GM10248 (cell line): Measurements from ENCODE around the gene TGFB1.
"Not testable (repeated sequence)": the region's sequence is repeated elsewhere in the genome, so short reads cannot be mapped to it uniquely, and the experiment has no call there.

Source experiments
- CTCF ChIA-PET: fragments of 300-600 bp; sonication (Branson Sonifier 250); formaldehyde crosslinking; extraction: SDS; loops from one replicate; lab custom pipeline; 2021; ENCODE audit warnings: antibody characterized with exemption; lab: Yijun Ruan, JAX
- POLR2A ChIA-PET: fragments of 350-650 bp; sonication (Branson Sonifier 250); formaldehyde crosslinking; extraction: SDS; loops from one replicate; lab custom pipeline; 2020; ENCODE audit warnings: antibody characterized with exemption; lab: Yijun Ruan, JAX
- DNase-seq: peaks from one replicate; pipeline ENCODE4 v3.0.0; 2012; ENCODE audit errors: extremely low spot score
- TF ChIP-seq, protein P1 (sequence below): IDR thresholded peaks from 2 replicates; pipeline ENCODE4 v1.5.1; 2012; ENCODE audit warnings: mild to moderate bottlenecking, low read depth; ENCODE audit errors: extremely low read depth, missing control alignments, control extremely low read depth

TGFB1 gene

DNA sequence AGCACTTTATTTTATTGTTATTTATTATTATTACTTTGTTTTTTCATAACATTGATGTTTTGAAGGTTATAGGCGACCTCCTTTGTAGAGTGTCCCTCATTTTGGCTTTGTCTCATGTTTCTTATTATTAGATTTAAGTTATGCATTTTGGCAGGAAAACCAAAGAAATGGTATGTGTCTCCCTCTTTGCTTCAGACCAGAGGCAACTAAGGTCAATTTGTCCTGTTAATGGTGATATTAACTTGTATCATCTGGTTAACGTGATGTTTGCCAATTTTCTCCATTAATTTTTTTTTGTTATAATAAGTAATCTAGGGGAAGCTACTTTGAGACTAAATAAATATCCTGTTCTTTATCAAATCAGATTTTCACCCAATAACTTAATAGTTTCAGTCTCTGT lies 18.8 kb upstream of the TGFB1 start:
- TF ChIP-seq, protein P1, sequence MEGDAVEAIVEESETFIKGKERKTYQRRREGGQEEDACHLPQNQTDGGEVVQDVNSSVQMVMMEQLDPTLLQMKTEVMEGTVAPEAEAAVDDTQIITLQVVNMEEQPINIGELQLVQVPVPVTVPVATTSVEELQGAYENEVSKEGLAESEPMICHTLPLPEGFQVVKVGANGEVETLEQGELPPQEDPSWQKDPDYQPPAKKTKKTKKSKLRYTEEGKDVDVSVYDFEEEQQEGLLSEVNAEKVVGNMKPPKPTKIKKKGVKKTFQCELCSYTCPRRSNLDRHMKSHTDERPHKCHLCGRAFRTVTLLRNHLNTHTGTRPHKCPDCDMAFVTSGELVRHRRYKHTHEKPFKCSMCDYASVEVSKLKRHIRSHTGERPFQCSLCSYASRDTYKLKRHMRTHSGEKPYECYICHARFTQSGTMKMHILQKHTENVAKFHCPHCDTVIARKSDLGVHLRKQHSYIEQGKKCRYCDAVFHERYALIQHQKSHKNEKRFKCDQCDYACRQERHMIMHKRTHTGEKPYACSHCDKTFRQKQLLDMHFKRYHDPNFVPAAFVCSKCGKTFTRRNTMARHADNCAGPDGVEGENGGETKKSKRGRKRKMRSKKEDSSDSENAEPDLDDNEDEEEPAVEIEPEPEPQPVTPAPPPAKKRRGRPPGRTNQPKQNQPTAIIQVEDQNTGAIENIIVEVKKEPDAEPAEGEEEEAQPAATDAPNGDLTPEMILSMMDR, result no peak
- DNase-seq, result no peak
- POLR2A ChIA-PET, result interaction anchor here (0.9 kb wide), 1 partner anchor 58 kb away, joined by 4 read pairs; no protein-coding TSS in a partner anchor
- CTCF ChIA-PET, result interaction anchor here (1.2 kb wide), 1 partner anchor 9 kb away, joined by 4 read pairs; the partner anchor contains the start of gene B9D2

DNA sequence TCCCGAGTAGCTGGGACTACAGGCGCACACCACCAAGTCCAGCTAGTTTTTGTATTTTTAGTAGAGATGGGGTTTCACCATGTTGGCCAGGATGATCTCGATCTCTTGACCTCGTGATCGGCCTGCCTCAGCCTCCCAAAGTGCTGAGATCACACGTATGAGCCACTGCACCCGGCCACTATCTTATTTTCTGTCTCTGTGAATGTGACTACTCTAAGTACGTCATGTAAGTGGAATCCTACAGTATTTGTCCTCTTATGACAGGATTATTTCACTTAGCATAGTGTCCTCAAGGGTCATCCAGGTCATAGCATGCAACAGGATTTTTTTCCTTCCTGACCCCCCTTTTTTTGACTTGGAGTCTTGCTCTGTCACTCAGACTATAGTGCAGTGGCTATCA lies 17.8 kb upstream of the TGFB1 start:
- POLR2A ChIA-PET, result no interaction called here
- CTCF ChIA-PET, result no interaction called here
- DNase-seq, result no peak
- TF ChIP-seq, protein P1, result no peak

DNA sequence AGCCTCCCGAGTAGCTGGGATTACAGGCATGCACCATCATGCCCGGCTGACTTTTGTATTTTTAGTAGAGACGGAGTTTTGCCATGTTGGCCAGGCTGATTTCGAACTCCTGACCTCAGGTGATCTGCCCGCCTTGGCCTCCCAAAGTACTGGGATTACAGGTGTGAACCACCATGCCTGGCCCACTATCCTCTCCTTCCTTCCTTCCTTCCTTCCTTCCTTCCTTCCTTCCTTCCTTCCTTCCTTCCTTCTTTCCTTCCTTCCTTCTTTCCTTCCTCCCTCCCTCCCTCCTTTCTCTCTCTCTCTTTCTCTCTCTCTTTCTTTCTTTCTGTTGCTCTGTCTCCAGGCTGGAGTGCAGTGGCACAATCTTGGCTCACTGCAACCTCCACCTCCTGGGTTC lies 17.4 kb upstream of the TGFB1 start:
- DNase-seq, POLR2A ChIA-PET: not testable (repeated sequence)
- CTCF ChIA-PET, result interaction anchor here (1.4 kb wide), 1 partner anchor 23 kb away, joined by 3 read pairs; no protein-coding TSS in a partner anchor

DNA sequence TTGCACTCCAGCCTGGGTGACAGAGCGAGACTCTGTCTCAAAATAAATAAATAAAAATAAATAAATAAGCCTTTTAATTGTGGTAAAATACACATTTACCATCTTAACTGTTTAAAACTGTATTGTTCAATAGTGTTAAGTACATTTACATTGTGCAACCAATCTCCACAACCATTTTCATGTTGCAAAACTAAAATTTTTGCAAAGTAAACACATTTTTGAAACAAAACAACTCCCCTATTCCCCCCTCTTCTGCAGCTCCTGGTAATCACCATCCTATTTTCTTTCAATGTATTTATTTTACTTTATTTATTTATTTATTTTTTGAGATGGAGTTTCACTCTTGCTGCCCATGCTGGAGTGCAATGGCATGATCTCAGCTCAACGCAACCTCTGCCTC lies 16.0 kb upstream of the TGFB1 start:
- DNase-seq, result no peak
- POLR2A ChIA-PET, result interaction anchor here (0.6 kb wide), 1 partner anchor 122 kb away, joined by 3 read pairs; no protein-coding TSS in a partner anchor
- TF ChIP-seq, protein P1, result no peak
- CTCF ChIA-PET, result interaction anchor here (1.4 to 3.5 kb wide), 3 partner anchors 9 to 24 kb away, joined by 3 to 18 read pairs (median 7); partner anchors contain the start of gene TGFB1

DNA sequence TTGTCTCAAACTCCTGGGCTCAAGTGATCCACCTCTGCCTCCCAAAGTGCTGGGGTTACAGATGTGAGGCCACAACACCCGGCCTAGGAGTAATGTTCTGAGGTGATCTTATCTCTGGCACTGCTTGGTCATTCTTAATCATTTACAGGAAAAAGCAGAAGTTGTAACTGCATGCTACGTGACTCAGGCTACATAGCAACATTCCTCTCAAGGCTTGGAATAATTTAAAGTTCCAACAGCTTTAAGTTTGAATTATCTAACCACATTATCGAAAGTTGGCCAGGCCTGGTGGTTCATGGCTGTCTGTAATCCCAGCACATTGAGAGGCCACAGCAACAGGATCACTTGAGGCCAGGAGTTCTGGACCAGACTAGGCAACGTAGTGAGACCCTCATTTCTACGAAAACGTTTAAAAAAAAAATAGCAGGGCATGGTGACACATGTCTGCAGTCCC lies 14.2 kb upstream of the TGFB1 start:
- ChIA-PET POLR2A (interaction anchor here (0.6 kb wide), 1 partner anchor 1924 kb away, joined by 3 read pairs; no protein-coding TSS in a partner anchor), CTCF (interaction anchor here (0.8 to 3.5 kb wide), 4 partner anchors 10 to 35 kb away, joined by 3 to 18 read pairs (median 5); partner anchors contain the start of gene TGFB1)
- no peak for DNase-seq
- TF ChIP-seq, protein P1, result no peak

- DNase-seq, result no peak
- CTCF ChIA-PET, result interaction anchor here (1.0 to 4.1 kb wide), 7 partner anchors 8 to 198 kb away, joined by 3 to 68 read pairs (median 3); partner anchors contain the start of gene TGFB1
- TF ChIP-seq, protein P1, result no peak
- POLR2A ChIA-PET, result interaction anchor here (0.7 to 3.0 kb wide), 2 partner anchors 14 to 914 kb away, joined by 3 to 25 read pairs; partner anchors contain the start of gene TGFB1
Measured at GRCh38 chr19:41366089-41366488, 12.4 kb upstream of the TGFB1 start.
